ENCODE measurements around the gene TBC1D22B. TPM values are rescaled to one million over a fixed set of nuclear protein-coding genes. Genes with fewer than 3 reads are reported as not detected.

Gene TBC1D22B
- total and polyA plus RNA-seq, 9 of the 15 experiments (the other 6 are each of a cell fraction or from before 2014, with no cell fraction given): 4.8 to 24.2 (median 13.5) TPM

GRCh38 chr6:37353761-37354525 lies 96.4 kb downstream of the TBC1D22B start, which contains the start of gene RNF8 (continued):
- TF ChIP-seq, protein P1, sequence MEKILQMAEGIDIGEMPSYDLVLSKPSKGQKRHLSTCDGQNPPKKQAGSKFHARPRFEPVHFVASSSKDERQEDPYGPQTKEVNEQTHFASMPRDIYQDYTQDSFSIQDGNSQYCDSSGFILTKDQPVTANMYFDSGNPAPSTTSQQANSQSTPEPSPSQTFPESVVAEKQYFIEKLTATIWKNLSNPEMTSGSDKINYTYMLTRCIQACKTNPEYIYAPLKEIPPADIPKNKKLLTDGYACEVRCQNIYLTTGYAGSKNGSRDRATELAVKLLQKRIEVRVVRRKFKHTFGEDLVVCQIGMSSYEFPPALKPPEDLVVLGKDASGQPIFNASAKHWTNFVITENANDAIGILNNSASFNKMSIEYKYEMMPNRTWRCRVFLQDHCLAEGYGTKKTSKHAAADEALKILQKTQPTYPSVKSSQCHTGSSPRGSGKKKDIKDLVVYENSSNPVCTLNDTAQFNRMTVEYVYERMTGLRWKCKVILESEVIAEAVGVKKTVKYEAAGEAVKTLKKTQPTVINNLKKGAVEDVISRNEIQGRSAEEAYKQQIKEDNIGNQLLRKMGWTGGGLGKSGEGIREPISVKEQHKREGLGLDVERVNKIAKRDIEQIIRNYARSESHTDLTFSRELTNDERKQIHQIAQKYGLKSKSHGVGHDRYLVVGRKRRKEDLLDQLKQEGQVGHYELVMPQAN (IDR thresholded peaks at IDR 0.05; ENCODE audit: borderline replicate concordance): peak; percentile 59; the same call in 1 of the 2 replicates
- TF ChIP-seq NRF1 (conservative IDR thresholded peaks at IDR 0.05 in 1 of 2, IDR thresholded peaks at IDR 0.05 in 1 of 2): peak; percentile 98
- TF ChIP-seq ZSCAN29 (IDR thresholded peaks at IDR 0.05): no peak
- peak; percentile 33; the same call in 1 of the 2 replicates for TF ChIP-seq BHLHE40 (IDR thresholded peaks at IDR 0.05; ENCODE audit: low read length)
- no peak for TF ChIP-seq RUNX1 (IDR thresholded peaks at IDR 0.05; ENCODE audit: low read depth)
- TF ChIP-seq NR2F6 (CRISPR knock-in tag; IDR thresholded peaks at IDR 0.05): no peak
- TF ChIP-seq ZKSCAN1 (IDR thresholded peaks at IDR 0.05; ENCODE audit: low read depth, low read length): peak; percentile 28; the same call in 1 of the 2 replicates
- TF ChIP-seq TAF7 (tag; IDR thresholded peaks at IDR 0.05): peak; percentile 14; the same call in 1 of the 2 replicates
- 0 out of 2 replicates have a peak, but pooled peaks have one; percentile 38 for TF ChIP-seq ELF4 (CRISPR knock-in tag; IDR thresholded peaks at IDR 0.05)
- TF ChIP-seq, protein P2, sequence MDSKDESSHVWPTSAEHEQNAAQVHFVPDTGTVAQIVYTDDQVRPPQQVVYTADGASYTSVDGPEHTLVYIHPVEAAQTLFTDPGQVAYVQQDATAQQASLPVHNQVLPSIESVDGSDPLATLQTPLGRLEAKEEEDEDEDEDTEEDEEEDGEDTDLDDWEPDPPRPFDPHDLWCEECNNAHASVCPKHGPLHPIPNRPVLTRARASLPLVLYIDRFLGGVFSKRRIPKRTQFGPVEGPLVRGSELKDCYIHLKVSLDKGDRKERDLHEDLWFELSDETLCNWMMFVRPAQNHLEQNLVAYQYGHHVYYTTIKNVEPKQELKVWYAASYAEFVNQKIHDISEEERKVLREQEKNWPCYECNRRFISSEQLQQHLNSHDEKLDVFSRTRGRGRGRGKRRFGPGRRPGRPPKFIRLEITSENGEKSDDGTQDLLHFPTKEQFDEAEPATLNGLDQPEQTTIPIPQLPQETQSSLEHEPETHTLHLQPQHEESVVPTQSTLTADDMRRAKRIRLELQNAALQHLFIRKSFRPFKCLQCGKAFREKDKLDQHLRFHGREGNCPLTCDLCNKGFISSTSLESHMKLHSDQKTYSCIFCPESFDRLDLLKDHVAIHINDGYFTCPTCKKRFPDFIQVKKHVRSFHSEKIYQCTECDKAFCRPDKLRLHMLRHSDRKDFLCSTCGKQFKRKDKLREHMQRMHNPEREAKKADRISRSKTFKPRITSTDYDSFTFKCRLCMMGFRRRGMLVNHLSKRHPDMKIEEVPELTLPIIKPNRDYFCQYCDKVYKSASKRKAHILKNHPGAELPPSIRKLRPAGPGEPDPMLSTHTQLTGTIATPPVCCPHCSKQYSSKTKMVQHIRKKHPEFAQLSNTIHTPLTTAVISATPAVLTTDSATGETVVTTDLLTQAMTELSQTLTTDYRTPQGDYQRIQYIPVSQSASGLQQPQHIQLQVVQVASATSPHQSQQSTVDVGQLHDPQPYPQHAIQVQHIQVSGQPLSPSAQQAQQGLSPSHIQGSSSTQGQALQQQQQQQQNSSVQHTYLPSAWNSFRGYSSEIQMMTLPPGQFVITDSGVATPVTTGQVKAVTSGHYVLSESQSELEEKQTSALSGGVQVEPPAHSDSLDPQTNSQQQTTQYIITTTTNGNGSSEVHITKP (IDR thresholded peaks at IDR 0.05; ENCODE audit: partially characterized antibody): peak; percentile 81
- TF ChIP-seq SP1 (CRISPR knock-in tag; IDR thresholded peaks at IDR 0.05): 0 out of 2 replicates have a peak, but pooled peaks have one; percentile 32
- no peak for TF ChIP-seq KLF10 (CRISPR knock-in tag; IDR thresholded peaks at IDR 0.05)
- TF ChIP-seq HNRNPLL (IDR thresholded peaks at IDR 0.05; ENCODE audit: low read depth, low read length, poor library complexity, severe bottlenecking): peak; percentile 79
- TF ChIP-seq, protein P3, sequence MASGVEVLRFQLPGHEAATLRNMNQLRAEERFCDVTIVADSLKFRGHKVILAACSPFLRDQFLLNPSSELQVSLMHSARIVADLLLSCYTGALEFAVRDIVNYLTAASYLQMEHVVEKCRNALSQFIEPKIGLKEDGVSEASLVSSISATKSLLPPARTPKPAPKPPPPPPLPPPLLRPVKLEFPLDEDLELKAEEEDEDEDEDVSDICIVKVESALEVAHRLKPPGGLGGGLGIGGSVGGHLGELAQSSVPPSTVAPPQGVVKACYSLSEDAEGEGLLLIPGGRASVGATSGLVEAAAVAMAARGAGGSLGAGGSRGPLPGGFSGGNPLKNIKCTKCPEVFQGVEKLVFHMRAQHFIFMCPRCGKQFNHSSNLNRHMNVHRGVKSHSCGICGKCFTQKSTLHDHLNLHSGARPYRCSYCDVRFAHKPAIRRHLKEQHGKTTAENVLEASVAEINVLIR (CRISPR knock-in tag; IDR thresholded peaks at IDR 0.05): no peak
- TF ChIP-seq, protein P4, sequence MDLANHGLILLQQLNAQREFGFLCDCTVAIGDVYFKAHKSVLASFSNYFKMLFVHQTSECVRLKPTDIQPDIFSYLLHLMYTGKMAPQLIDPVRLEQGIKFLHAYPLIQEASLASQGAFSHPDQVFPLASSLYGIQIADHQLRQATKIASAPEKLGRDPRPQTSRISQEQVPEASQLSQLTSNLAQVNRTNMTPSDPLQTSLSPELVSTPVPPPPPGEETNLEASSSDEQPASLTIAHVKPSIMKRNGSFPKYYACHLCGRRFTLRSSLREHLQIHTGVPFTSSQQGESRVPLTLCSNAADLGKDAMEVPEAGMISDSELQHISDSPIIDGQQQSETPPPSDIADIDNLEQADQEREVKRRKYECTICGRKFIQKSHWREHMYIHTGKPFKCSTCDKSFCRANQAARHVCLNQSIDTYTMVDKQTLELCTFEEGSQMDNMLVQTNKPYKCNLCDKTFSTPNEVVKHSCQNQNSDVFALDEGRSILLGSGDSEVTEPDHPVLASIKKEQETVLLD (IDR thresholded peaks at IDR 0.05): peak; percentile 91
- TF ChIP-seq ETV6 (IDR thresholded peaks at IDR 0.05; ENCODE audit: borderline replicate concordance in 1 of 2, low read depth in 2 of 2, low read length in 1 of 2): no peak; a peak in 1 of 4 replicates
- no peak for TF ChIP-seq ETV6 (CRISPR knock-in tag; IDR thresholded peaks at IDR 0.05; ENCODE audit: borderline replicate concordance)
- no peak for TF ChIP-seq TCF3 (CRISPR knock-in tag; IDR thresholded peaks at IDR 0.05)
- TF ChIP-seq, protein P5, sequence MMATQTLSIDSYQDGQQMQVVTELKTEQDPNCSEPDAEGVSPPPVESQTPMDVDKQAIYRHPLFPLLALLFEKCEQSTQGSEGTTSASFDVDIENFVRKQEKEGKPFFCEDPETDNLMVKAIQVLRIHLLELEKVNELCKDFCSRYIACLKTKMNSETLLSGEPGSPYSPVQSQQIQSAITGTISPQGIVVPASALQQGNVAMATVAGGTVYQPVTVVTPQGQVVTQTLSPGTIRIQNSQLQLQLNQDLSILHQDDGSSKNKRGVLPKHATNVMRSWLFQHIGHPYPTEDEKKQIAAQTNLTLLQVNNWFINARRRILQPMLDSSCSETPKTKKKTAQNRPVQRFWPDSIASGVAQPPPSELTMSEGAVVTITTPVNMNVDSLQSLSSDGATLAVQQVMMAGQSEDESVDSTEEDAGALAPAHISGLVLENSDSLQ (IDR thresholded peaks at IDR 0.05): 0 out of 2 replicates have a peak, but pooled peaks have one; percentile 5
